H1 (cell line): Measurements from ENCODE around the gene OPRD1. TPM values are rescaled to one million over a fixed set of nuclear protein-coding genes. Genes with fewer than 3 reads are reported as not detected.

Experiments
- CTCF ChIA-PET: fragments of 300-600 bp; sonication (Branson Sonifier 250); formaldehyde crosslinking; loops from one replicate; lab custom pipeline; 2021; ENCODE audit not compliant: partially characterized antibody; lab: Charles Lee
- POLR2A ChIA-PET: fragments of 300-600 bp; sonication (Branson Sonifier 250); formaldehyde crosslinking; loops from one replicate; lab custom pipeline; 2021; ENCODE audit warnings: inconsistent platforms; ENCODE audit not compliant: partially characterized antibody; lab: Charles Lee
- DNase-seq, 2 experiments: peaks; one replicate each; pipeline versions ENCODE4 v3.0.0 to v3.0.0-alpha.2; 2010 to 2022; ENCODE audit warnings: low spot score in 2 of 2, low read depth in 1 of 2, mixed read lengths in 1 of 2
- FAIRE-seq: peaks from 2 replicates; lab custom pipeline; 2011; peaks lifted over from hg19 to GRCh38; lab: Jason Lieb, UNC
- H2AFZ ChIP-seq: 2 replicates; pipeline ENCODE4 v1.8.1; 2012; ENCODE audit warnings: low read length, inconsistent platforms
- H2AK5ac ChIP-seq: 2 replicates; pipeline ENCODE4 v1.6.1; 2013; ENCODE audit warnings: low read depth, low read length
- H2BK120ac ChIP-seq: replicated peaks from 2 replicates; pipeline ENCODE3; 2013; ENCODE audit warnings: low read depth, low read length, inconsistent platforms
- H2BK12ac ChIP-seq: 2 replicates; pipeline ENCODE4 v1.6.1; 2013; ENCODE audit warnings: low read depth, low read length
- H2BK15ac ChIP-seq: 2 replicates; pipeline ENCODE4 v1.6.1; 2013; ENCODE audit warnings: low read length
- H2BK20ac ChIP-seq: 2 replicates; pipeline ENCODE4 v1.6.1; 2013; ENCODE audit warnings: low read length
- H2BK5ac ChIP-seq: 2 replicates; pipeline ENCODE4 v1.6.1; 2013; ENCODE audit warnings: low read depth, low read length
- H3K14ac ChIP-seq: 2 replicates; pipeline ENCODE4 v1.6.1; 2013; ENCODE audit warnings: inconsistent platforms; ENCODE audit not compliant: insufficient read length
- H3K18ac ChIP-seq: 2 replicates; pipeline ENCODE4 v1.6.1; 2013; ENCODE audit warnings: low read length; ENCODE audit errors: extremely low read depth
- H3K23ac ChIP-seq: 2 replicates; pipeline ENCODE4 v1.6.1; 2013; ENCODE audit warnings: inconsistent platforms; ENCODE audit not compliant: insufficient read length
- H3K23me2 ChIP-seq: 2 replicates; pipeline ENCODE4 v1.6.1; 2013; ENCODE audit warnings: low read depth, low read length
- H3K27ac ChIP-seq: 2 replicates; pipeline ENCODE4 v1.6.1; 2011; ENCODE audit warnings: low read depth, low read length, inconsistent platforms
- H3K27me3 ChIP-seq, 4 experiments: replicated peaks in 1 of 4; 1 replicate in 1 of 4; 2 replicates in 3 of 4; pipeline versions ENCODE4 v1.6.1 to v1.8.1; 2011 to 2013; ENCODE audit warnings: low read length in 3 of 4, mild to moderate bottlenecking in 3 of 4, inconsistent platforms in 2 of 4, mixed read lengths in 2 of 4, moderate library complexity in 1 of 4; ENCODE audit not compliant: control insufficient read depth in 3 of 4, insufficient read depth in 3 of 4; ENCODE audit errors: extremely low read depth in 1 of 4
- H3K36me3 ChIP-seq, 4 experiments: 2 replicates each; pipeline versions ENCODE4 v1.6.1 to v1.8.1; 2011 to 2013; ENCODE audit warnings: mild to moderate bottlenecking in 4 of 4, low read length in 3 of 4, moderate library complexity in 2 of 4, control low read depth in 1 of 4, inconsistent platforms in 1 of 4; ENCODE audit not compliant: insufficient read depth in 4 of 4, control insufficient read depth in 2 of 4
- H3K4ac ChIP-seq: replicated peaks from 2 replicates; pipeline ENCODE3; 2013; ENCODE audit warnings: low read length, low read depth, mixed read lengths, inconsistent platforms; ENCODE audit not compliant: insufficient read length
- H3K4me1 ChIP-seq, 4 experiments: replicated peaks in 1 of 4; 1 replicate in 1 of 4; 2 replicates in 3 of 4; pipeline versions ENCODE4 v1.6.1 to v1.8.1; 2011 to 2013; ENCODE audit warnings: low read length in 3 of 4, inconsistent platforms in 2 of 4, mixed read lengths in 1 of 4; ENCODE audit not compliant: insufficient read depth in 4 of 4, control insufficient read depth in 3 of 4
- H3K4me2 ChIP-seq, 2 experiments: 2 replicates each; pipeline versions ENCODE4 v1.6.1 to v1.8.1; 2011 to 2013; ENCODE audit warnings: low read depth in 2 of 2, low read length in 2 of 2, control low read depth in 1 of 2, inconsistent platforms in 1 of 2, mild to moderate bottlenecking in 1 of 2; ENCODE audit not compliant: insufficient read depth in 1 of 2
- H3K4me3 ChIP-seq, 4 experiments: fragments of 200-600, 300-600 bp in 1 of 4; sonication (generic), shearing (Covaris generic), sonication (Bioruptor Twin) in 1 of 4; 2 replicates each; pipeline versions ENCODE4 v1.5.1 to v1.8.1; 2011 to 2016; ENCODE audit warnings: low read length in 4 of 4, low read depth in 3 of 4, control low read depth in 2 of 4, inconsistent platforms in 2 of 4, mild to moderate bottlenecking in 2 of 4, mixed read lengths in 1 of 4, moderate library complexity in 1 of 4; ENCODE audit not compliant: insufficient read depth in 2 of 4; ENCODE audit errors: extremely low read depth in 1 of 4
- H3K56ac ChIP-seq: replicated peaks from 2 replicates; pipeline ENCODE3; 2013; ENCODE audit warnings: low read depth, mild to moderate bottlenecking, mixed read lengths, low read length, inconsistent platforms; ENCODE audit not compliant: insufficient read length
- H3K79me1 ChIP-seq: 2 replicates; pipeline ENCODE4 v1.6.1; 2013; ENCODE audit warnings: low read depth, low read length, control low read depth
- H3K79me2 ChIP-seq, 2 experiments: 2 replicates each; pipeline versions ENCODE4 v1.6.1 to v1.8.1; 2012 to 2013; ENCODE audit warnings: low read length in 2 of 2, mild to moderate bottlenecking in 2 of 2, inconsistent platforms in 1 of 2; ENCODE audit not compliant: insufficient read depth in 2 of 2, control insufficient read depth in 1 of 2
- H3K9ac ChIP-seq, 4 experiments: replicated peaks in 1 of 4; 1 replicate in 1 of 4; 2 replicates in 3 of 4; pipeline versions ENCODE4 v1.6.1 to v1.8.1; 2011 to 2013; ENCODE audit warnings: low read depth in 3 of 4, low read length in 3 of 4, control low read depth in 2 of 4, mild to moderate bottlenecking in 2 of 4, moderate library complexity in 2 of 4, inconsistent platforms in 1 of 4; ENCODE audit errors: extremely low read depth in 1 of 4
- H3K9me3 ChIP-seq, 2 experiments: 2 replicates each; pipeline versions ENCODE4 v1.6.1 to v1.8.1; 2012 to 2013; ENCODE audit warnings: mild to moderate bottlenecking in 2 of 2, moderate library complexity in 2 of 2, control low read depth in 1 of 2, inconsistent platforms in 1 of 2, low read depth in 1 of 2, low read length in 1 of 2, mixed read lengths in 1 of 2; ENCODE audit not compliant: insufficient read depth in 2 of 2
- H4K20me1 ChIP-seq, 2 experiments: replicated peaks in 1 of 2; 2 replicates each; pipeline versions ENCODE3 to v1.8.1; 2011 to 2013; ENCODE audit warnings: inconsistent platforms in 2 of 2, low read length in 2 of 2, mild to moderate bottlenecking in 1 of 2; ENCODE audit not compliant: insufficient read depth in 2 of 2, control insufficient read depth in 1 of 2
- H4K5ac ChIP-seq: 2 replicates; pipeline ENCODE4 v1.6.1; 2013; ENCODE audit warnings: low read length, low read depth, mixed read lengths, inconsistent platforms; ENCODE audit not compliant: insufficient read length
- H4K8ac ChIP-seq: 2 replicates; pipeline ENCODE4 v1.8.0; 2013; ENCODE audit warnings: mild to moderate bottlenecking, moderate library complexity, low read length, inconsistent platforms; ENCODE audit not compliant: insufficient read depth; ENCODE audit errors: extremely low read depth
- H4K91ac ChIP-seq: replicated peaks from 2 replicates; pipeline ENCODE3; 2013; ENCODE audit warnings: low read length, mixed read lengths, inconsistent platforms; ENCODE audit not compliant: insufficient read length
- CREB1 ChIP-seq: IDR thresholded peaks from 2 replicates; pipeline ENCODE4 v1.6.1; 2012; ENCODE audit warnings: inconsistent platforms
- WGBS, 2 experiments: shearing (Covaris generic) in 1 of 2; methylation state at CpG; one replicate each; pipeline versions ENCODE4 v1.1.6 to v1.1.7; 2013 to 2015; ENCODE audit warnings: low lambda C conversion rate in 2 of 2, mixed read lengths in 2 of 2, inconsistent platforms in 1 of 2, low coverage in 1 of 2, missing lambda C conversion rate in 1 of 2; ENCODE audit not compliant: insufficient replicate concordance in 2 of 2, insufficient coverage in 1 of 2, insufficient read length in 1 of 2; ENCODE audit errors: extremely low coverage in 1 of 2, missing lambda C conversion rate in 1 of 2; 5-methylcytosine and 5-hydroxymethylcytosine counted together
- polyA plus RNA-seq, 7 experiments: library from polyadenylated mRNA; depleted of rRNA in 3 of 7; stranded (reverse) in 5 of 7; unstranded in 2 of 7; fragments of >200 nt in 5 of 7; fragments of 200-250 nt in 2 of 7; gene quantifications; 1 replicate in 5 of 7; 2 replicates in 1 of 7; 4 replicates in 1 of 7; pipeline versions ENCODE4 v1.2.1 to v1.2.3, GENCODE V29; 2011 to 2013; ENCODE audit warnings: missing spikeins in 2 of 7, mixed read lengths in 2 of 7
- total RNA-seq: library from RNA; stranded (reverse); fragmentation: NEBNext Ultra II Directional; extraction: Animal tissue kit (Norgen Biotek cat#: 25700); gene quantifications from 2 replicates; pipeline ENCODE4 v1.2.1, GENCODE V29; 2021

OPRD1 gene
- total and polyA plus RNA-seq, 2 of the 8 experiments (the other 6 are each of a cell fraction or from before 2014, with no cell fraction given): 2.6 to 3.7 TPM

DNA sequence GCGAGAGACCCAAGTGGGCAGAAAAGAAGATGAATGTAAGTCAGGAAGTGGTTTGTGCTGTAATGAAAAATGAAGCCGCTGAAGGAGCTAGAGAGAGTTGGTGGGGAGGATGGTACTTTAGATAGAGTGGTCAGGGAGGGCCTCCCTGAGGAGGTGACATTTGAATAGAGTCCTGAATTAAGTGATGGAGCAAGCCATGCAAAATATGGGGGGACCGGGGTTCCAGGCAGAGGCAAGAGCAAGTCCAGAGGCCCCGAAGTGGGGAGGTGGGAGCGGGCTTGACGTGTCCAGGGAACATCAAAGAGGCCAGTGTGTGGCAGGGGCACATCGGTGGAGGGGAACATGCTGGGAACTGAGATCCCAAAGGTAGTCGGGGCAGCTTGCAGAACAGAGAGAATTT, 43.1 kb downstream of the OPRD1 start:
- Histone ChIP-seq H3K36me3 (no peaks in the 10 kb centered on the region), H4K8ac (0 out of 2 replicates have a peak overlapping the region, but pooled peaks have one; percentile 38), H3K4me3 (no peak overlapping the region), H3K79me1 (peaks cover 2% of the 10 kb centered on the region), H4K20me1 (no peaks in the 10 kb centered on the region), H3K18ac (no peak overlapping the region), H3K4me2 (no peak overlapping the region), H2BK120ac (no peak overlapping the region), H3K27me3 (no peaks in the 10 kb centered on the region), H3K4ac (no peak overlapping the region), H3K27ac (no peak overlapping the region), H4K5ac (no peak overlapping the region), H2BK5ac (no peak overlapping the region), H3K14ac (no peak overlapping the region), H3K4me1 (peaks cover 0 to 3% (median 0%) of the 10 kb centered on the region in 4 experiments; a peak in 2 of 7 replicates), H4K91ac (no peak overlapping the region), H3K9ac (no peak overlapping the region), H2BK20ac (no peak overlapping the region), H2AK5ac (no peak overlapping the region), H3K9me3 (no peaks in the 10 kb centered on the region), H3K23me2 (no peaks in the 10 kb centered on the region), H3K56ac (no peak overlapping the region), H2BK15ac (no peak overlapping the region), H3K23ac (no peak overlapping the region), H3K79me2 (no peaks in the 10 kb centered on the region), H2AFZ (no peak overlapping the region), H2BK12ac (no peak overlapping the region)
- FAIRE-seq: no peak
- POLR2A ChIA-PET: interaction anchor here (1.0 kb wide), 1 partner anchor 118 kb away, joined by 4 read pairs; the partner anchor contains the start of gene YTHDF2
- CTCF ChIA-PET: interaction anchor here (1.6 to 1.8 kb wide), 2 partner anchors 15 to 71 kb away, joined by 4 to 7 read pairs; no protein-coding TSS in a partner anchor
- WGBS, 2 experiments: 89% methylated on average over 8 of the region's 8 CpGs; no CpG with 5 or more reads in 1 of the 2 experiments
- DNase-seq: no peak
- TF ChIP-seq CREB1: no peak
